Stimulated activated CD4-positive, alpha-beta T cell treated with anti-CD3 and anti-CD28 coated beads, Interleukin-2, amount 100 ng/mL, for 48 hours (primary cell): ENCODE results near the gene COL13A1.
A peak's percentile ranks its signal among the peaks of the same experiment; 100 is the strongest.

Experiments
- DNase-seq, 2 donors: peaks; one replicate each; pipeline ENCODE4 v3.0.0-alpha.2; 2020

COL13A1 gene

DNA sequence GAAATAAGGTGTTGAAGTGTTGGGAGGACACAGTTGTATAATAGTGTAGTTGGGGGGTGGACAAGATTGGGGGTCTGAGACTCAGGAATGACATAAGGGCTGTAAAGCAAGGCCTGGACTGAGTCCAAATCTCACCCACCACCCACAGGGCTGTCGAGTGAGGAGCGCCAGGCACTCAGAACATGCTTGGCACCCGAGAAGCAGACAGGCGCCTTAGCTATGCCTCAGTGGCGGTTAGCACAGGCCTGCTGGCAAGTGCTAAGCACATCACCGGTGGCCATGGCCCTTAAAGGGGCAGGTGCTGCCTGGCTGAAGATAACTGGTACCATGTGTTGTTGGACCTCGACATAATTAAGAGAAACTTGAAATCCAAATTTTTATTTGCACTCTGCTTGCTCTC, 90.7 kb downstream of the COL13A1 start:
- DNase-seq = no peak

DNA sequence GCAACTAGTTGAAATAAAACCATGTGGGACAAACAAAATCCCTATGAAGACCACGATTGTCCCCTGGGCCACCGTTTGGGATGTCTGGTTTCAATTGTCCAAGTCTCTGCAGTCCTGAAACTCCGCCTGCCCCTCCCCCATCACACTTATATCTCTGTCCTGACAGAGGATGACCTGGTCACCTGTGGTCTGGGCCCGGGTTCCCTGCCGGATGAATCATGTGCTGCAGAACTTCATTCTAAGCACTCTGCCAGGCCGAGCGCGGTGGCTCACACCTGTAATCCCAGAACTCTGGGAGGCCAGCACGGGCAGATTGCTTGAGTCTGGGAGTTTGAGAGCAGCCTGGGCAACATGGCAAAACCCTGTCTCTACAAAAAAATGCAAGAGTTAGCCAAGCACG, 91.1 kb downstream of the COL13A1 start:
- DNase-seq = no peak

DNA sequence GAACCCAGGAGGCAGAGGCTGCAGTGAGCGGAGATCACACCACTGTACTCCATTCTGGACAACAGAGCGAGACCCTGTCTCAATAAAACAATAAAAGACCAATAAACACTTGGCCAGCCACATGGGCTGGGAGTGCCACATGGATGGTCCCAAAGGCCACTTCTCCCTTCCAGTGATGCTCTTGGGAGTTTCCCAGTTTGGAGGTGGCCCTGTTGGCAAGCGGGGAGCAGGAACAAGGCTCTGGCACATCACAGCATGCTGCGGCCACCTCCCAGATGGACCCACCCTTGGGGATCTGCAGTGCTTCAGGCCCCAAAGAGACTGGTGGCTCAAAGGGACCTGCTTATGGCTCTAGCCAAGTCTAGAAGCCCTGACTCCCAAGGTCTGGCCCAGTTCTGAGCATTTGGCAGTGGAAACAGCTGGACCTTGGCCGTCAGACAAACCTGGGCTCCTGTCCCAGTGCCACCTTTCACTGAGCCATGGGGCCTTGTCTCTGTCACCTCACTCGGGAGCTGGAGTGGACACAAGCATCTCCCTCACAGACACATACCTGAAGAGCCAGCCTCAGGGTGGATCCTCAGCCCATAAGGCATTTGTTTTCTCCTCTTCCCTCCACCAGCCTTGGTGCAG, 91.7 kb downstream of the COL13A1 start:
- DNase-seq = no peak

DNA sequence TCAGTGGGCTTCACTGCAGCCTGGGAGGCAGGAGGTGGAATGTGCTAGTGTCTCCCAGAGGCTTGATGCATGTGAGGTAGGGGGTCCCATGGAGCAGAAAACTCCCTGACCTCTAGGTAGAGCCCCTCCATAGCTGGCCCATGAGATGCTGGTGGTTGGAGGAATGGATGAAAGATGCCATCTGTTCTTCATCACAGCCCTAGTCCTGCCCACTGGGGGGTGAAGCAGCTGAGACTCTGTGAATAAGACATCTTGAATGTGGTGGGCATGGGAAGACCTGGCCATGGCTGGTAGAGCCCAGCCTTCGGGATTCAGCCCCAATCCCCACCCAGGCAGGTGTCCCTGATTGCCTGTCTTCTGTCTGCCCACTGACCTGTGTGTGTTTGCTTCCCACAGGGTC, 92.5 kb downstream of the COL13A1 start:
- no peak for DNase-seq

DNA sequence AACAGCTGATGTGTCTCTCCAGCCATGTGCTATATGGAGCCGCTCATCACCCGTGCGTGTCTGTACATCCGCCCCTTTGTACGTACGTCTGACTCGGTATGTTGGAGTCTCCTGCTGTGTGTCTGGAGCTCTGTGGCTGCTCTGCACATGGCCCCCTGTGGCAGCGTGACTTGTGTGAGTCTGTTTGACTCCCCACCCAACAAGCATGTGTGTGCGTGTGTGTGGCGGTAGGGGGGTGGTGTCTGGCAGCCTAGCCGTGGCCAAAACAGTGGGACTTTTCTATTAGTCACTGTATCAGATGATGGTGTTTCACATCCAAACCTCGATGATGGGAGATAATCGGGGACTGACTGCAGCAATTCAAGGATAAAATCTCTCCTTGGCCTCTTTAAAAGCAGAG, 94.1 kb downstream of the COL13A1 start:
- no peak for DNase-seq

DNA sequence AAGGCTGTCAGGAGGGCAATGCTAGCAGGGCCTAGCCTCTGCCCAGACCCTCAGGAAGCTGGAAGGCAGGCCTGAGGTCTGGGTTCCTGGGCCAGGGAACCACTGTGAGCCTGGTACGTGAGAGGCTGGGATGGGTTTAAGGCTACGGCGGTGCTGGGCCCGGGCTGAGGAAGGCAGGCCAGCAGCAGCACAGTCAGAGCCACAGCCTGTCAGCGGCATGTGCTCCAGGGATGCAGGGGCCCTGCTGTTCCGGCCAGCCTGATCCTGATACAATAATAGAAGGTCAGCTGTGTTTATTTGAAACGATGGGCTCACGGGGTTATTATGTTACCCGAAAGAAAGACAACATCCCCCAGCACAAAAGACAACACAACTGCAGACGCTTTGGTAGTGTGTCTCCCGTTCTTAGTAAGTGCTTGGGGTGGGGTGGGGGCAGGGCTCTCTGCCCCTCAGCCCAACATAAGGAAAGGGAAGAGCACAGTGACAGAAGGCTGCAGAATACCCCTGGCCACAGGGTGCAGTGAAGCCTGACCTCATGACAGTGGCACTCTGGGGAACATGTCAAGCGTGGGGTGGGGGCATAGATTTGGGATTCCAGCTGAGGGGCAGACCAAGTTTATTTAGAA, 95.0 kb downstream of the COL13A1 start:
- DNase-seq = no peak

DNA sequence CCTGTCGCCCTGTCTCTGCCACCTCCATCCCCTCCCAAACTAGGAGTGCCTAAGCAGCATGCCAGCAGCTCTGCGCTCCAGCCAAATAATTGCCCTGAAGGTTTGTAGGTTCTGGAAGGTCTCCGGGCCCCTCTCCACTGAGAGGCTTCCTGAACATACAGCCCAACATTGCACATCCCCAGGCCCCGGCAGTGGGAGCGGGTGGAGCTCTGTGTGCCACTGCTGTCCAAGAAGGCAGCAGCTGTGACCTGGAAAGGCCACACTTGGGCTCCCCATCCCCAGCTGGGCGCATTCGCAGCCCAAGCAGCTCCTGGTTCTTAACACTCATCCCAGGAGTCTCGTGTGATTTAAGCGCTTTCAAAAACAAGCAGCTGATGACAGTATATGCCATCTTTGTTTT, 95.7 kb downstream of the COL13A1 start:
- DNase-seq = no peak

DNA sequence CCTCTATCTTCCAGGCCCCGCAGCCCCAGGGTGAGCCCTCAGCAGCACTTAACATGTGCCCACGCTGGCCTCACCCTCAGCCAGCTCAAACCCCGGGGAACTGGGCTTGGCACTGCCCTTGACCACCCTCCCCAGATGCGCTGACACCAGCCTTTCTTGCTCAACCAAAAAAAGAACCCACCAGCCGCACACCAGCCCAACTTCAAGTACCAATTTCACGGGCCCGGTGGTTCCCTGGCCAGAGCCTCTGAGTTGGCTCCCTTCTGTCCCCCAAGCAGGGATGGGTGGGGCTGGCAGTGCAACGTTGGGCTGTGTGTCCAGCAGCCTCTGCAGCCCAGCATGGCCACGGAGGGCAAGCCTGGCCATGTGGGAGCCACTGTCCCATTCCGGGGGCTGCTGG, 96.3 kb downstream of the COL13A1 start:
- no peak for DNase-seq

DNA sequence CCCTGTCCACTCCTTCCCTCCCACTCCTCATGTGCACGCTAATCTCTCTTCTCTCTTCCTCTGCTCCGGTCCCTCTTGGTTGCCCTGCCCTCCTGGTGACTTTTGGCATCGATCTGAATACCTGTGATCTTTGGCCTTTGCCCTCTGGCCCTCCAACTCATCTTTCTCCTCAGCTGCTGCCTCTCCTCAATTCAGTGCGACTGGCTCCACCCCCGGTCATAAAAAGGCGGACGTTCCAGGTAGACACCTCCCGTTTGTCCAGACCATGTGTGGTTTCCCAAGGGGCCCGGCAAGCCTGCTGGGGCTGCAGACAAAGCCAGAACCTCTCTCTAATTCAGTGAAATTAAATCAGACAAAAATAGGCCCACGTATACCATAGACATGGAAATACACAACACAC, 96.8 kb downstream of the COL13A1 start:
- DNase-seq = no peak

DNA sequence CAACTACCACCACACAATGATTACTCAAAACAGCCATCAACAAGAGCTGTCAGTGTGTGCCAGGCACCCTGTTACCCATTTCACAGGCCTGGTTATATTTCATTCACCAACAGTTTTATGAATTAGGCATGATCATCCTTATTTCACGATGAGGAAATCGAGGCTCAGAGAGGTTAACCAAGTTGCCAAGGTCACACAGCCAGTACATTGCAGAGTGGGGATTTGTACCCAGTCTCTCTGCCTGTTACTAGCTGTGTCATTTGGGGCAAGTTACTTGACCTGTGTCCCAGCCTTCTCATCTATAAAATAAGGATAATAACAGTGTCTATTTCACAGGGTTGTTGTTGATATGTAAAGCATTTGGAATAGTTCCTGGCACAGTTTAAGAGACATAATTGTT, 97.2 kb downstream of the COL13A1 start:
- DNase-seq = no peak

DNA sequence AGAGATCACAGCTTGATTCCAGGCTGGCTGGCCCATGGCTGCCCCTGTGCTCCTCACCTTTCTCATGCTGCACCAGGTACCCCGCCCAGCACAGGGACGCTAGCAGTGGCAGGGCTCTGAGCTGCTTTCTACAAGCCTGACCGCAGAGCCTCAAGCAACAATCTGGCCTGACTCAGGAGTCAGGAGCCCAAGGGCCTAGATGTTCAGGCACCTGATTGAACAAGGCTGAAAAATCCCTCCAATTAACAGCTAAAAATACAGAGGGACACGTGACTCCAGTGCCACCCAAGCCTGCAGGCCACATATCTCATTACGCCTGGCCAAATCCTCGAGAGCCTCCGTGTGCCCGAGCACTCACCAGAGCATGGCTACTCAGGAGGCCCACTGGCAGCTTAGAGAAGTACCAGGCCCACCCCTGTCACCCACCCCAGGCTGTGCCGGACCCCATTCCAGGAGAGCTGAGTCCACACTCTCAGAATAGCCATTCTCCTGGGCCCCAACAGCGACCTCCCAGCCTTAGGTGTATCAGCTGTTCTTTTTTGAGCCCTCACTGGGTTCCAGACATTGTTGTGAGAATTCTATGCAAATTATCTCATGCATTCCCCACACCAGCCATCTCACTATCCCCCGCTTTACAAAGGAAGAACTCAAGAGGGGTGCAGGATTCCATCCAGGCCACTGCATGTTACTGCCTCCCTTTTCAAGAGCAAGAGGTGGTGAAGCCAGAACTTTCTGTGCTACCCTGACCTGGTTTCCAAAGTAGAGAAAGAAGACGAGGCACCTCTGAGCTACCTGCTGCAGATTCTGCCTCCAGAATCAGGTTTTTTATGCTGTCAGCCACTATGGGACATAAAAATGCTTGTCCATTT, 98.3 kb downstream of the COL13A1 start:
- DNase-seq = no peak

DNA sequence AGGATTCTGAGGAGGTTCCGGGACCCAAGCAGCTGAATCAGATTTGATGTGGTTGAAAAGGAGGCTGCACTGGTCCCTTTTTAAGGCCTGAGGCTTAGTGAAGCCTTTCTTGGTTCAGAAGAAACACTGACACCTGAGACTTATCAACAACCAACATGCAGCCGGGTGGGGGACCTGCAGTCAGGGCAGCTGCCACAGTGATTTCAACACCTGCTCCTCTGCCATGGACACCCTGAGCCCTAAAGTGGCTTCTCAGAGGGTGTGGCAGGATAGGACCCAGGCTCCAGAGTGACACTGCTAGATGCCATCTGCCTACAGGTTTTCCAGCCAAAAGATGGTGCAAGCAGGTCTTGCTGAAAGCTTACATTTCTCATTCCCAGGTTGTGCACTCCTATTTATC, 99.3 kb downstream of the COL13A1 start:
- DNase-seq = no peak

DNA sequence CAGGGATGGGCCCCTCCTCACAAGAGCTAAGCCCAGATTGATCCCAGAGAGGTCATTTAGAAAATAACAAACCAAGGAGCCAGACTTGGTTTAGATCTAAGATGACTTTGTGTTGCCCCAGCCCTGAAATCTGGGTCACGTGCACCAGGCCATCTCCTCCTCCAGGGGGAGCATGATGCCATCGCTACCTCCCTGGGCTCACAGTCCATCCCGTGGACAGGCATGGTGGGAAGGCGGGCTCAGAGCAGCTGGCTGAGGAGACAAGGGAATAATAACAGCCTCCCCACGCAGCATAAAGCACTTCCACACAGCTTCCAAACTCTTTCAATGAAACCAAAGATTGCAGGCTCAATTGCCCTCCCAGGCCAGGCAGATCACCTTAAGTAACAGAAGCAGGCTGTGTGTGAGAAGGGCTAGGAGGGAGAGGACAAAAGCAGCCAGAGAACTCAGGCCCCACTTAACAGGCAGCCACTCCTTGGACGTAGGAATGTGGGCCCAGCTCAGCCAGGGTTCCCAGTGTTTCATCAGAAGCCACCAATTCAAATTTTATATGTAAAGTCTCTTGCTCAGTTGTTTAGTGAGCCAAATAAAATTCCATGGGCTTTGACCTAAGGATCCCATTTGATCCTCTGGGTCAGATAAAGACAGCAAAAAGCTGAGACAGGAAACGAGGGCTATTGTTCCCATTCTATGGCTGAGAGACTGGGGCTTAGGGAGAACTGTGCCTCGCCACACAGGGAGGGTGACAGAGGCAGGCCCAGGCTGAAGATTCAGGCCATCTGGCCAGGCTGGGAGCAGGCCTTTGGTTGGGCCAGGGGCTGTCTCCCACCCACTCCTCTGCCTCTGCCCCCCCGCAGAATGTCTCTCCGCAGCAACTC, 100.2 kb downstream of the COL13A1 start:
- peak in 1 of 2 donors; percentile 3 for DNase-seq

DNA sequence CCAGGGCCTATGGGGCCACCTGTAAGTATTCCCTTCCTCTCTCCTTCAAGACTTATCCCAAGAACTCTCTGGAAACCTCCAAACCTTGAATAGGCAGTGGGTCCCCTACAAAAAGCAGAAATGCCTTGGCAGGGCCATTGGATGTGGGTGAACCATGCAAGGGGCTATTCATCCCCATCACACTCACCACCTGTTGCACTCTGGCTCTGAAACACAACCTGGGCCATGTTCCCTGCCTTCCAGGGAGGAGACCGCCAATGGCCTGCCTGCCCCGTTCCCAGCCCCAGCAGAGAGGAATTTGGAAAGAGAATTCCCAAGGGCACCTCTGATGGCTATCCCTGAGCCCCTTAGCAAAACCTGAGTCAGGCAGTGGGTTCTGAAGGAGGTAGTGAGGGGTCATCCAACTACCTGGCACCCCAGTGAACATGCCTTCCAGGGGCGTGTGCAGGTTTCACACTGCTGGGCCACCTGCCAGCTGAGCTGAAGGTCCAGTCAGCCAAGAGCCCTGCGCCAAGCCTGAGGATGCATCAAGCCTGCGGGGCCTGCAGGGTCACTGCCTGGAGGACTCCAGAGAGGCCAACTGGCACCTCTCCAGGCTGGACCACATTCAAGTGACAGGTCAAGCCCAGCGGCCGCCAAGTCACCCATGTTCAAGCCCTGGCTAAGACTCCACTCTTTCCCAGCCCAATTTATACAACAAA, 101.3 kb downstream of the COL13A1 start:
- DNase-seq = no peak

DNA sequence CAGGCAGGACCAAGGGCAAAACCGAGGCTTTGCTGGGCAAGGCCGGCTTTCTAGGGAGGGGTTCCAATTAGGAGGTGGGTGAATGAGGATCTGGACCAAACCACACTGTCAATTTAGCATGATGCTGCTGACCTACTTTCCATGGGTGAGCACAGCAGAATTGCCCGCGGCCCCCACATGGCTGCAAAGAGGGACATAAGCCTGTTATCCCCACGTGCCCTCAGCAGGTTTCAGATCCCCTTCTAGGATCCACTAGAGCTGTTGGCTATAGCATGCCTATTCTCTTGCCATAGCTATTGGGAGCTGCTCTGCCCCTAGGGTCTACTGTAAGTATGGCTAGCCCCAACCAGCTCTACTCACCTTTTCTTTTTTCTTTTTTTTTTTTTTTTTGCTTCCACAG, 102.8 kb downstream of the COL13A1 start:
- DNase-seq = no peak

DNA sequence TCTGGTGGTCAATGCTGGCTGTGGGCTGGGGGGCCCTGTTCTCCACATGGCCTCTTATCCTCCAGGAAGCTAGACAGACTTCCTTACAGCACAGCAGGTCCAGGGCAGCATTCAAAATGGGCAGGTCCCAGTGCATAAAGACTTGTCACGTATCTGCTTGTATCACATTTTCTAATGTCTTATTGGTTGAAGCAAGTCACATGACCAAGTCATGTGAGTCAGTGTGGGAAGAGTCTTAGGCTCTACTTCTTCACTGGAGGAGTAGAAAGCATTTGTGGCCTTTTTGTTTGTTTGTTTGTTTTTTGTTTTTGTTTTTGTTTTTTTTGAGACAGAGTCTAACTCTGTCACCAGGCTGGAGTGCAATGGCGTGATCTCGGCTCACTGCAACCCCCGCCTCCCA, 104.7 kb downstream of the COL13A1 start:
- no peak for DNase-seq

DNA sequence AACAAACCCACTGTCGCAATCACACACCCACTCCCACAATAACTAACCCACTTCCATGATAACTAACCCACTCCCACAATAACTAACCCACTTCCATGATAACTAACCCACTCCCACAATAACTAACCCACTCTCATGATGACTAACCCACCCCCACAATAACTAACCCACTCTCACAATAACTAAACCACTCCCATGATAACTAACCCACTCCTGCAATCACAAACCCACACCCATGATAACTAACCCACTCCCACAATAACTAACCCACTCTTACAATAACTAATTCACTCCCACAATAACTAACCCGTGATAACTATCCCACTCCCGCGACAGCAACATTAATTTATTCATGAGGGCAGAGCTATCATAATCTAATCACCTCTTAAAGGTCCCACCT, 105.8 kb downstream of the COL13A1 start:
- no peak for DNase-seq

DNA sequence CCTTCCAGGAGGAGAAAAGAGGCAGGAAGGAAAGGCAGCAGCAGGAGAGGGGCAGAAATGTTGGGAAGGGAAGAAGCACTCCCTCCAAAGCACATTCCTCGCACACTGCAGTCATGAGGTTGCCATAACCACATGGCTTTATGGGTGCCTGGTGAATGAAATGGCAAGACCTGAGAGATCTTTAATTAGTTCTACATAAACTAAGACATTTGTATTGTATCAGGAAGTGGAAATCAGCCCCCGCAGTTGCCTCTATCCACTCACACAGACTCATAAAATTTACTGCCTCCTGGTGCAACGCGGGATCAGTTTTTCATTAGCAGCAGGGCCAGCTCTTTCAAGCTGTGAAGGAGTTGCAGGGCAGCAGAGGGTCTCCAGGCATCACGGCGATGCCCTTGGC, 106.4 kb downstream of the COL13A1 start:
- DNase-seq = no peak

DNA sequence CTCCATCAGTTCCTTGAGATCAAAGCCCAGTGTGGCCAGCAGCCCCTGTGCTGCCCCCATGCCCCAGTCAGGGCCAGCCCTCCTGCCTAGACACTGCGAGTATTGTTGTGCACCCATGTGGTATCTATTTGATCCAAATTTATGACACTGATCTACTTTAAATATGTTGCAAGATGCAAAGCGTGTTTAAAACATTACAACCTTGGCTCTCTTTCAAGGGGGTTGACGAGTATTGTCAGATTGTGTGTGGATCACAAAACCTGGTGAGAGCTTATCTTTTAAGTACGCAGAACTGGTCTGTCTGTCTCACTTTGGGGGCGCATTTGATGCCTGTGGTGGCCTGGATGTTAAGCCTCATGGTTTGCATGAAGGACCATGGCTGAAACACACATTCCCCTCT, 108.9 kb downstream of the COL13A1 start:
- no peak for DNase-seq

DNA sequence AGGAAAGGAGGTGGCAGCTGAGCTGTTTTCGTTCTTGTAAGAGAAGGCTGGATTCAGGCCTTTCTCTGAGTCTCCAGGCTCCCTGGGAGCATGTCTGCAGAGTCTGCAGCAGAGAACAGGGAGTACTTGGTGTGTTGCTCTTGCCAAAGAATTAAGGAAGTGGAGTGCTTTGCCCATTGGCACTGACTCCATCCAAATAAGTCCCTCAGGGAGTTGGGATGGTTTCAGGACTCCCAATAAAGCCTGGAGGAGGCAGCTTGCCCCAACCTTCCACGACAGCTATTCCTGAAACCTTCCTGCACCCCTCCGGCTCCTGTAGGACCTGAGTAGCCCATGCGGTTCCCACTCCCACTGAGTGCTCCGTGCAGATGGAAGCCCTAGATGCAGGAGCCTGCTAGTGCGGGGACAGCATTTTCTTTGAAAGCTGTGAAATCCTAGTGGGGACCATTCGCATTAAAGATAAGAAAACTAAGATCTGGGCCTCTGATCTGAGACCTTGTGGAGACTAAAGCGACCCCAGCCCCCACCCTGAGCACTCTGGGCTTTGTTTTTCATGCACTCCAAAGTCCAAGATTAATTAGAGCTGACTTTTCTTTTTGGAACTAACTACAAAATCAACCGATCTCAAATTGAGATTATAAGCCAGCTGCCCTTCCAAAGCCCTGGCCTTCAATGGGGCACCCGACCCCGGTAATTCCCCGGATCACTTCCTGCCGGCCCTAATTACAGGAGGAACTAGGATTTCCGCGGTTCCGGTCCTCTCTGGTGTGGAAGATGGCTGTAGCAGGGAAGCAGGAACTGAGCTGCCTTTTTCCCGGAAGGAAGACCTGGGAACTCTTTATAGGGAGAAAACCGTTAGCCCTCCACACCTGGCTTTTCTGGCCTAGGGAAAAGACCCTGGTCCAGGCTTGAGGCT, 110.2 kb downstream of the COL13A1 start:
- no peak for DNase-seq

DNA sequence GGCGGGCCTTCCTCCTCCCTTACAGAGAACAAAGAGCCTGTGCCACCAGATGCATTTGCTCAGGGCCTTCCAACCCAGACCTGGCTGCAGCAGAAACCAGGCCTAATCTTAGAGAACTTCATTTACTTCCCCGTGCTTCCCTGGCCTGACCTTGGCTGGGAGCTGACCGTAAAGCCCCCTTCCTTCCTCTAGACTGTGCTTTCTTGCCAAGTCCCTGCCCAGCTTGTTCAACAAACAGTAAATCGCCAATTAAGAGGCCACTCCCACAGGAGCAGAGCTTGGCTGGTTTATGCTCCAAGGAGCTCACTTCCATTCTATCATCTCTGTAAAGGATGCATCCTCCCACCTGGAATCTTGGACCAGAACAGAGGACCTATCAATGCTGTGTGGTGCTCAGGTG, 110.9 kb downstream of the COL13A1 start:
- no peak for DNase-seq
